NCI-H1930 (cell line): ENCODE data around the gene GPS1.
A peak's percentile ranks its signal among the peaks of the same experiment; 100 is the strongest.
"Not testable (repeated sequence)": the region's sequence is repeated elsewhere in the genome, so short reads cannot be mapped to it uniquely, and the experiment has no call there.

Experiments
- DNase-seq, 2 experiments: peaks; one replicate each; lab custom pipeline; 2025; lab: John Stamatoyannopoulos, UW

GPS1 gene

GRCh38 chr17:82028966-82029365, 22.7 kb upstream of the GPS1 start:
- DNase-seq = no peak

- no peak for DNase-seq
Measured at GRCh38 chr17:82029391-82029790, 22.3 kb upstream of the GPS1 start.

- DNase-seq = no peak
Measured at GRCh38 chr17:82029990-82030469, 21.7 kb upstream of the GPS1 start.

GRCh38 chr17:82030470-82031302, 21.0 kb upstream of the GPS1 start:
- DNase-seq = peak; percentile 70 to 82

- peak; percentile 42 to 74 for DNase-seq
Measured at GRCh38 chr17:82031303-82031884, 20.3 kb upstream of the GPS1 start, which contains the start of gene RAC3. TSS of gene RAC3 (plus strand) at chr17:82031678. CDS start at chr17:82031762, 84 bp downstream.

DNA sequence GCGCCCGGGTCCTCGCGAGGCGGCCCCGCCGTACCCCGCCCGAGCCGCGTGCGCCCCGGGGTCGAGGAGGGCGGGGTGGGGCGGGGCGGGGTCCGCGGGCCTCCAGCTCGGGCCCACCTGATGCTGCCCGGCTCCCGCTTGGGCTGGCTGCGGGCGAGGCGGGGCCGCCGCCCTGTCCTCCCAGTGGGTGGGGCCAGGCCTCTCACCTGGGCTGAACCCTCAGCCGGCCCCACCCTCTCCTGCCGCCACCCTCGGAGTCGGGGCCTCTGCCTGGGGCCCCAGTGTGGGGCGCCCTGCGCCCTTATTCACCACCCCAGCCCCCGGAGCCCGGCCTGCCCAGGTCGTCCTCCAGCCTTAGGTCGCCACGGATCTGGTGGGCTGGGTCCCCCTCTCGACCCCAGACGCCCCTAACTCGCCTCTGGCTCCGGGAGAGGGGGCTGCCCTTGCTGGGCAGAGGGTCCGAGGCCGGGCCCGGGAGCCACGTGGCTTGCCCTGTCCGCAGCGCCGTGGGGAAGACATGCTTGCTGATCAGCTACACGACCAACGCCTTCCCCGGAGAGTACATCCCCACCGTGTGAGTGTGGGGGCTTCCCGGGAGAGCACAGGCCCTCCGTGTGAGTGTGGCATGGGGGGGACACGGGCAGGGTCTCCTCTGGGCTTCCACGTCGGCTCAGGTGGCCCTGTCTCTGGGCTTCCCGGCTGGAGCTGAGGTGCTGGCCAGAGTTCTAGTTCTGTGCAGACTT, 19.6 kb upstream of the GPS1 start:
- peak; percentile 52 to 59 for DNase-seq

DNA sequence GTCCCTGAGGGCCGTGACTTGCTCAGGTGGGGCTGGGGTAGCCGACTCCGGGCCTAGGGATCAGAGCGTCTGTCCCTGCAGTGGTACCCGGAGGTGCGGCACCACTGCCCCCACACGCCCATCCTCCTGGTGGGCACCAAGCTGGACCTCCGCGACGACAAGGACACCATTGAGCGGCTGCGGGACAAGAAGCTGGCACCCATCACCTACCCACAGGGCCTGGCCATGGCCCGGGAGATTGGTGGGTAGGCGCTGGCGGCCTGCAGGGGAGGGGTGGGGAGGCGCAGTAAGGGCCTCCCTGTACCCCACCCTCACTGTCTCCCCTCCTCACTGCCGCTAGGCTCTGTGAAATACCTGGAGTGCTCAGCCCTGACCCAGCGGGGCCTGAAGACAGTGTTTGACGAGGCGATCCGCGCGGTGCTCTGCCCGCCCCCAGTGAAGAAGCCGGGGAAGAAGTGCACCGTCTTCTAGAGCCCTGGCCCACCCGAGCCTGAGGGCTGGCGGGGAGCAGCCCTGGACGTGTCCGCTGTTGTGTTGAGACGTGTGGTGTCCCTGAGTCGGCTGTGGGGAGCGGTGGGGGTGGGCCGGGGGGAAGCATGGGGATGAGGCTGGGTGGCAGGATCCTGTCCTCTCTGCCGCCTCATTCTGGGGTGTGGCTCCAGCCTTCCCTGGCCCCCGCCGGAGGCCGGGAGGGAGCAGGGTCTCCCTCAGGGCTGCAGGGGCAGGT, 18.2 kb upstream of the GPS1 start:
- DNase-seq = no peak

GRCh38 chr17:82034371-82035011, 17.2 kb upstream of the GPS1 start:
- no peak for DNase-seq

DNA sequence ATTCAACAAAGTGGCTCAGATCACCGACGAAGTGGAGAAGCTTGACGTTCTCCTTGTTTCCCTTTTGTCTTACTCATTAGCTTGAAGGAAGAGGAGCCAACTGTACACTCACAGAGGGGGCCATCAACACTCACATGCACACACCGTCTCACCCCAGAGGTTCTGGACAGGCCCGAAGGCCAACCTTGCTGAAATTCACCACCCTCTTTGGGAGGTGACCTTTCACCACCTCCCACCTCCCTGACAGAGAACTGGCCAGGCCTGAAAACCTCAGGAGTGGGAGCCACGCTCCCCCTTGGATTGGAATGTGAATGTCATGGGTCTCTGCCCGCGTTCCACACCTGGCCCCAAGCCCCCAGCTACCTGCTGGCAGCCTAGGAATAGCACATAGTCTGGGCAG, 16.2 kb upstream of the GPS1 start:
- DNase-seq = no peak

GRCh38 chr17:82035956-82036633, 15.6 kb upstream of the GPS1 start:
- DNase-seq = no peak

DNA sequence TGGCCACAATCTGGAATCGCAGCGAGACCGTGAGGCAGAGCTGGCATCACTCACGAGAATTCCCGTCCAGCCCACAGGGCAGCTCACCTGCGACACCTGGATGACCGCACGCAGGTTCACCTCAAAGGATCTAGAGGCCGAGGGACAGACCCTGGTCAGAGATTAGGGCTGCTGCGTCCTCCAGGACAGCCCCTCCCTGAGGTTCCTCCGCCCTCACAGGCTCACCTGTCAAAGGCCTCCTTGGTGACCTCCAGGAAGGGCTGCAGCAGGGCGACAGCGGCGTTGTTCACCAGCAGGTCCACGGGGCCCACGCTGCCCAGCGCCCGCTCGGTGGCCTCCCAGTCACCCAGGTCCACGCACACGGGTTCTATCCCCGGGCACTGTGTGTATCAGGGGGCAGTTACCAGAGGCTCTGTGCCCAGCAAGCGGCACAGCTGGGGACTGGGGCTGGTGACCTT, 15.0 kb upstream of the GPS1 start:
- no peak for DNase-seq

DNA sequence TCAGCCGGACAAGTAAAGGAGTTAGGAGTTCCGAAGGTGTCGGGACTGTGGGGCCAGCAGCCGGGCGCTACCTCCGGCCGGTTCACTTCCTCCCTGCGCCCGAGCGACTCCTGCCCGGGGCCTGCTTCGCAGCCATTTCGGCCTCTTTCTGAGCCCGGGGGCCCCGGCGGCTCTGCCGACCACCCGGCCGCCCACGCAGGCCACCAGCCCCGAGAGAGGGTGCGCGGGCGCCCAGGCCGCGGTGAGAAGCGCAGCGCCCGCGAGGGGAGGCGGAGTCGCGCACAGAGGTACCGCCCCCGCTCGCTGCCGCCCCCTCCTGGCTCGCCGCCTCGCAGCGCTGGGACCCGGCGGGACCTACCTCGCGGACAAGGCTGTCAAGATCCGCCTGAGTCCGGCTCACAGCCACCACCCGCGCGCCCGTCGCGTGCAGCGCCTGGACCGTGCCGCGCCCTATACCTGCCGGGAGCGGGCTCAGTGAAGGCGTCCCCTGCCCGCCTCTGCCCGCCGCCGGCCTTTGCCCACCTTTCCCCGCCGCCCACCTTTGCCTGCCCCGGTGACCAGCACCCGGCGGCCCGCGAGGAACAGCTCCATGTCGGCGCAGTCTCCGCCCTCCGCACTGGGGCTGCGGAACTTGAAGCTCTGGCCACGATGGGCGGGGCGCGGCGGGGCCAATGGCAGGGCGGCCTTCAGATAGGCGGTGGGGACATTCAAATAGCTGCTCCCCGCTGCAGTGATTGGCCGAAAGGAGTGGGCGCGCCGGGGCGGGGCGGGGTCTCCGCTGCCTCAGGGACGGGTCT, 14.4 kb upstream of the GPS1 start, which contains the start of gene DCXR:
TSS of gene DCXR (minus strand) at position 606 of the 797 bp plus-strand sequence. CDS start at position 591, 15 bp downstream.
- peak; percentile 98 for DNase-seq

DNA sequence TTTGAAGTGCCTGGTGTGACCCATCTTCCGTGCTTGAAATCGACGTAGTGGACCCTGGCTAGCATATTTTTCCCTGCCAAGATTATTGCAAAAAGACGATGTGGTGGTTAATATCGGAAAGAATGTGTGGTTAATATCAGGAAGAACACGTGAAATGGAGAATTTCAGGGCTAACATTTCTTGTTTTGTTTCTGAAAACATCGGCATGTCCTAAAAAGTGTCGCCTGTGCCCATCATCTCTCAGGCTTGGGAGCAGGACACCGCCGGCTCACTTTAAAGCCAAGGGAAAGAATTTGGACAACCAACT, 13.9 kb upstream of the GPS1 start:
- DNase-seq = no peak

DNA sequence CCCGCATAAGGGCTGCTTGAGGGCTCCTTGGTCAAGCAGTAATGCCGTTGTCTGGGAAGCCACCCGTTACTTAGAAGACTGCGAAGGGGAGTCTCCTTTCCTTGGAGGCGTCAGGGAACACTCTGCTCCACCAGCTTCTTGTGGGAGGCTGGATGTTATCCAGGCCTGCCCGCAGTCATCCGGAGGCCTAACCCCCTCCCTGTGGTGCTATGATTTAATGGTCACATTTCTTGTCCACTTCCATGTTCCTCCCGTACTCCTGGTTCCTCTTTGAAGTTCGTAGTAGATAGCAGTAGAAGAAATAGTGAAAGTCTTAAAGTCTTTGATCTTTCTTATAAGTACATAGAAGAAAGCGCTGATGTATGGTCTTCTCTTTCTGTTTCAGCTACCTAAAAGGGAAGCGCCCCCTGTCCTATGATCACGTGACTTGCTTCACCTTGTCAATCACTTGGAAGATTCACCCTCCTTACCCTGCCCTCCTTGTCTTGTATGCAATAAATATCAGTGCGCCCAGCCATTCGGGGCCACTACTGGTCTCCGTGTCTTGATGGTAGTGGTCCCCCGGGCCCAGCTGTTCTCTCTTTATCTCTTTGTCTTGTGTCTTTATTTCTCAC, 12.8 kb upstream of the GPS1 start:
- DNase-seq = not testable (repeated sequence)

- no peak for DNase-seq
Measured at GRCh38 chr17:82039695-82040299, 11.9 kb upstream of the GPS1 start.

DNA sequence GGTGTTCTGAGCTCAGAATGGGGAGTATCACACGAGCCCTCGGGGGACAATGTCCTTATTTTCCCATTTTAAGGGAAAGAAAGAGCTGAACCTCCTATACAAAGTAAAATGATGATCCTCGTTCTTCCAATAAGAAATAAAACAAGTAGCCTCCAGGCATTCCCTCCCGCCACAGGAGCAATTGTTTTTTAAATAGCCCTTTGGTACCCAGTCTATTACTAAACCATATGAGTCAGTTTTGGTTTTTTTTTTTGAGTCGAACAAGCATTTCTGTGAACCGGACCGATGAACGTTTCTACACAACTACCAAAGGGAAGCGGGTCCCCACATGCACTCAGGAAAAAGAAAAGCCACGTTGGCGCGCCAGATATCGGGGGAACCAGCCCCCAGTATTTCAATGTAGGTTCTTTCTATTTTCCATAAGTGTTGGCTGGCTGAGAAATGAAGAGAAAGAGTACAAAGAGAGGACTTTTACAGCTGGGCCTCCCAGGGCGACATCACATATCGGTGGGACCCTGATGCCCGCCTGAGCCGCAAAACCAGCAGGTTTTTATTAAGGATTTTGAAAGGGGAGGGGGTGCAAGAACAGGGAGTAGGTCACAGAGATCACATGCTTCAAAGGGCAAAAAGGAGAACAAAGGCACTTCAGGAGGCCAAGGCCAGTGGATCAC, 10.4 kb upstream of the GPS1 start:
- no peak for DNase-seq

- DNase-seq = no peak
Measured at GRCh38 chr17:82042649-82043048, 9.0 kb upstream of the GPS1 start.

GRCh38 chr17:82043507-82043906, 8.2 kb upstream of the GPS1 start:
- DNase-seq = no peak
